Embryonic facial prominence (tissue), 1 donor: Measurements from ENCODE around the gene SACS.
"Not testable (repeated sequence)": the region's sequence is repeated elsewhere in the genome, so short reads cannot be mapped to it uniquely, and the experiment has no call there.

Source experiments
- DNase-seq: peaks from one replicate; pipeline ENCODE4 v3.0.0-alpha.2; 2016; ENCODE audit errors: extremely low spot score

Gene SACS

DNA sequence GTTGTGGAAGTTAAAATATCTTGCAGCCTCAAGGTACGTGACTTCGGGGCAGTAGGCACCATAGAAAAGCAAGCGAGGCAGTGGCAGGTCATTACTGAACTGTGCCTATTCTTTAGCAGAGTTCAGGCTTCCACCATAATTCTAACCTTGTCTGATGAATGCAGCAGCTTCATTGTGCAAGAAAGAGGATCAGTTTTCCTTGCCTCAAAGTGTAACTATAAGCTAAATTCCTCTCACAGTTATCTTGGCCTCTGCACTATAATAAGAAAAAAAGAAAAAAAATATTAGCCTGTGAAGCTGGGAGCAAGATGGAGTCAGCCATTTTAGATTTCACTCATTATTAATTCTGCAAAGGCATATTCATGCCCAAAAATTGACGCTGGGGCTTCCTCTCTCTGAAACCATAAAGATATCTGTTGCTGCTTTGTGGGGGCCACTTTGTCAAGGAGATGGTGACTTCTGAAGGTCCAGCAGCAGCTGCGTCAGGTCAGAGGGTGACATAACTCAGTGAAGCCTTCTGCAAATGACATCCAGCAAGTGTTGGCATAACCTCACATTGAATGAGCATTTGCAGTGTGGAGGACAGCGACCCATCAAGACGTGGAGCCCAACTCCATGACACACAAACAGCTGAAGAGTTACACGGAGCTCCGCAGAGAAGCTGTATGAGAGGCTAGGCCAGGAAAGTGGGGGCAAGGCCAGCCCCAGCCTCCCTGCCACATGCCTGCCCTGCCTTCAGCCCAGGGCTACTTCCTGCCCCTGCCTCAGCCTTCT lies 23.1 kb upstream of the SACS start:
- no peak for DNase-seq

DNA sequence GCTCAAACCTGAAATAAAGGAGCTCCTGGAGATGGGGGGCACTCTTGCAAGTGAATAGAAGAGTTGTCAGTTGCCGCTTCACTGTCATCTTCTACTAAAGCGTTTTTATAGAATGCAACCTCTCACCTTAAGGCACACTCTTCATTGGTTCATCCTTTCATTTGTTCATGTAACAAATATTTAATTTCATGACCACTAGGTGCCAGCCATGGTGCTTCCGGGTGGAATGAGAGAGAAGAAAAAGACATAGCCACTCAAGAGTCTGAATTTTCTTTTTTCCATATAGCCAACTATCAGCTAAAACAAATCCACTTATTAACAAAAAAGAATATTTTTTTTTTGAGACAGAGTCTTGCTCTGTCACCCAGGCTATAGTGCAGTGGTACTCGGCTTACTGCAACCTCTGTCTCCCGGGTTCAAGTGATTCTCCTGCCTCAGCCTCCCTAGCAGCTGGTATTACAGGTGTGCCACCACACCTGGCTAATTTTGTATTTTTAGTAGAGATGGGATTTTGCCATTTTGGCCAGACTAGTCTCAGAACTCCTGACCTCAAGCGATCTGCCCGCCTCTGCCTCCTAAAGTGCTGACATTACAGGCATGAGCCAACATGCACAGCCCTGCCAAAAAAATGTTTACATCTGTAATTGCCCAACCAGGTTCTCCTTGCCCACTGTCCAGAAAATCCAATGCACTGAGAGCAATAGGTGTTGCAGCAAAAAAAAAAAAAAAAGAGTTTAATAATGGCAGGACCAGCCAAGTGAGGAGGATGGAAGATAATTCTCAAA lies 22.1 kb upstream of the SACS start:
- no peak for DNase-seq

DNA sequence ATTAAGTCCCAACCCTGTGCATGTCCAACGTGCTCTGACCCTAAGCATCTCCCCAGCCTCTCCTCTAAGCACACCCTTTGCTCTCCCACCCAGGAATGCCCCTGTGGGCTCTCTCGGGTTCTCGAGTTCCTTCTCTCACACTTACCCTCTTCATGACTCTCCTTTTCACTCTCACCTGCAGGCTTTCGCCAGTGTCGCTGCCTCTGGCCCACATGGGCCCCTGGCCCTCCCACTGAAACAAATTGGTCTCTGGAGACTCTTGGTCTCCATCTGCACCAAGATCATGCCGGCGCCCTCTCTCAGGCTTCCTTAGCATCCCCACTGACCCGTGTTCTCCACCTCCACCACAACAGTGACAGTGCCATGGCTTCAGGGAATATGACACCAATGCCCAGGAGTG lies 19.6 kb upstream of the SACS start:
- DNase-seq, result no peak

DNA sequence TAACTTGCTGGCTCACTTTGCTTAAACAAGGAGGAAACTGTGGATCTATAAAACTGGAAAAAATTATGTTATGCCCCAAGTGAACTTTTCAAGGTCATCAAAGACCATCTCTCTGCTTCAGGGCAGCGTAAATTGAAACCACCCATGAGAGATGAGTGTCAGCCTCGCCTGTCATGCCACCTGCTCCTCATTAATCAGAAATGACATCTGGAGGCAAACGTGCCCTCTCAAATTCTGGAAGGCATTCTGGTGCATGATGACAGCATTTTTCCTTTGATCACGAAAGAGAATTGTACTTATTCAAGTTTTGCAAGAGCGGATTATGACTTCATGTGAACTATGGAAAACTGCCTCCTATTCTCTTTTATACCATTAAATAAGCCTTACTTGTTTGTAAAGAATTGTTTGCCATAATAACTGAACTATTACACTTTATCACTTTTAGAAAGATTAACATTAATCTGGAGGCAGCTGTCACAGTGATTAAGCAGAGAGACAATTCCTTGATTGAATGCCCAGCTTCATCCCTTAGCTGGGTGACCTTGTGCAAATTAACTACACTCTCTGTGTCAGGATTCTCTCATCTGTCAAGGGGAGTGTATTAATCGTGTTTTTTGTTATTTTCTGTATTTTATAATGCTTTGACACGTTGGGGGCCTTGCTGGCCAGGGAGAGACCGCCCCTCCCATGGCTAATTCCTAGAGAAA lies 17.0 kb upstream of the SACS start:
- no peak for DNase-seq

DNA sequence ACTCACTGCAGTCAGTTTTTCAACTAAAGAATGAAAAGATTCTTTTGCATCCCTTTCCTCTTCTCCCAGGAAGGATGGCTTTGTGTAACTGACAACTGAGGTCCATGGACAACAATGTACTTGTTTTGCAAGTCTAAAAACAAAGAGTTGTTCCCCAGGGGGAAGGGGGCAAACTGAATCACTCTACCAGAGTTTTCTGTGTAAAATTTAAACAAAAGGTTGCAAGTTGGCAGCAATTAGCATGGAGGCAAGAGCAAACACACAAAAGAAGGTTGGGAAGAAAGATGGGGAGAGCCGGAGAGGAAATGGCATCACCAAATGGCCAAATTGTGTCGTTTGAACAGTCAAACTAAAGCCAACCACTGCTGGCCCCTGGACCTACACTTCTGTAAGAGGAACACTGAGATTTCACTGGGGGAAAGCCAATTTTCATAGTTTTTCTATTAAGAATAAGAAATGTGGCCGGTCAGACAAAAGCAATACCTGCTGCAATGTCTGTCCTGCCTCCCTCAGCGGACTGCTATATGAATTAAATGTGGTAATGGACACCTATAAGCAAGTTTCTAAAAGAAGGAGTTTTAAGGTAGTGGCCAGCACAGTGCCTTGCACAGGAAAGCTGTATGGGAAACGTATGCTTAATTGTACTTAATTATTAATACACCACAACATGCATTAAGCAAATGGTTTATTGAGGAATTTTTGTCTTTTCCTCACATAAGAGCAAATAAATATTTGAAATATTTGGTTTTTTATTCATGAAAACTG lies 16.1 kb upstream of the SACS start:
- DNase-seq, result no peak

DNA sequence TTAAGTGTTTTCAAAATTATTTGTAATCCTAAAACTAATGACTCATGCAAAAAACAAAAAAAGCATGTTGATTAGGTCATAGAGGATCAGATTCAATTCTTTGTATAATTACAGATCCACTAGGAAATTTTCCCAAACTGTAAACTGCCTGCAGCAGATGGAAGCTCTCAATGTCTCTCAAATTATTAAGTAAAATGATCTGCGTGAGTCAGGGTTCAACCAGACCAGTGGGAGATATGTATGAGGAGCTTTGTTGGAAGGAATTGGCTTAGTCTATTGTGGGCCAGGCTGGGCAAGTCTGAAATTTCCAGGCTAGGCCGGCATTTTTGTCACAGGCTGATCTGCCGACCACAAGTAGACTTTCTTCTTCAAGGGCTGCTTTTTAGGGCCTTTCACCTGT lies 14.4 kb upstream of the SACS start:
- DNase-seq, result no peak

DNA sequence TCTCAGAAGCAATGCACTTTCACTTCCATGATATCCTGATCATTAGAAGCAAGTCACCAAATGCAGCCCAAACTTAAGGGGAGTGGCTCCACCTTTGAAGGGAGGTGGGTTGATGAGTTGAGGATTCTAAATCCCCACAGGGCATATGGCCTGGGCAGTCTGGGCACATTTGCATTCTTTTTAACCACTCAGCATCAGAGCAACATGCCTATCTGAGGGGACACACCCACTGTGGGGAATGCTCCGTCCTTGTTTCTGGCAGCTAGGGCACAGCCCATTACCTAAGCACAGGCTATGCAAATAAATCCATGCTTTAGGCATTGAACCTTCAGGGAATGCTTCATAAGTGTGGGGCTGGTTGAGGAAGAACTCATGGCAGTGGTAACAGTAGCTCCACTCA lies 12.3 kb upstream of the SACS start:
- no peak for DNase-seq

DNA sequence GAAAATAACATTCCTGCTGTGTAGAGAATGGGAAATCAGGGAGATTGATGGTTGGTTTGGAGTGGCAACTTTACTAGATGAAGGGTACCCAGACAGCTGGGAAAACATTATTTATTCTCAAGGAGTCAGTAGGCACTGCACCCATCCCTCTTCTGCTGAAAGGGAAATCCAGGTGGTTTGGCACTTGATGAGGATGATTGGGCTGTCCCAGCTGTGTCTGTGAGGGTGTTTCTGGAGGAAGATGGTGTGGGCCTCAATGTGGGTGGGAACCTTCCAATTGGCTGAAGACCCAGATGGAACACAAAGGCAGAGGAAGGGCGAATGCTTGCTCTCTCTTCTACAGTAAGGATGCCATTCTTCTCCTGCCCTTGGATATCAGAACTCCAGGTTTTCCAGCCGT lies 10.4 kb upstream of the SACS start:
- no peak for DNase-seq

DNA sequence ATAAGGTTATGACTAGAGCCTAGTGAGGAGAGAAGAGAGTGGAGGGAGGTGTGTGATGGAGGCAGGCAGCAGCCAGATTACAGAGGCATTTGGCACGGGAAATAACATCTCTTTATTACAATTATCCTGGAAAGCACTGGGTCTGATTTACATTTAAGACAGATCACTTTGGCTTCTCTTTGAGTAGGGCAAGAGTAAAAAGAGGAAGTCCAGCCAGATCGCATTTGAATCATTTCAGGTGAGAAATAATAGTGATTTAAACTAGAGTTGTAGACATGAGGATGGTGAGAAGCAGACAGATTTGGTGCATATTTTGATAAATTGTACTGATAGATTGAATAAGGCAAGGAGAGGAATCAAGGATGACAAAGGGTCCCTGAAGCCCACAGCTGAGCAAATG lies 9.6 kb upstream of the SACS start:
- no peak for DNase-seq

DNA sequence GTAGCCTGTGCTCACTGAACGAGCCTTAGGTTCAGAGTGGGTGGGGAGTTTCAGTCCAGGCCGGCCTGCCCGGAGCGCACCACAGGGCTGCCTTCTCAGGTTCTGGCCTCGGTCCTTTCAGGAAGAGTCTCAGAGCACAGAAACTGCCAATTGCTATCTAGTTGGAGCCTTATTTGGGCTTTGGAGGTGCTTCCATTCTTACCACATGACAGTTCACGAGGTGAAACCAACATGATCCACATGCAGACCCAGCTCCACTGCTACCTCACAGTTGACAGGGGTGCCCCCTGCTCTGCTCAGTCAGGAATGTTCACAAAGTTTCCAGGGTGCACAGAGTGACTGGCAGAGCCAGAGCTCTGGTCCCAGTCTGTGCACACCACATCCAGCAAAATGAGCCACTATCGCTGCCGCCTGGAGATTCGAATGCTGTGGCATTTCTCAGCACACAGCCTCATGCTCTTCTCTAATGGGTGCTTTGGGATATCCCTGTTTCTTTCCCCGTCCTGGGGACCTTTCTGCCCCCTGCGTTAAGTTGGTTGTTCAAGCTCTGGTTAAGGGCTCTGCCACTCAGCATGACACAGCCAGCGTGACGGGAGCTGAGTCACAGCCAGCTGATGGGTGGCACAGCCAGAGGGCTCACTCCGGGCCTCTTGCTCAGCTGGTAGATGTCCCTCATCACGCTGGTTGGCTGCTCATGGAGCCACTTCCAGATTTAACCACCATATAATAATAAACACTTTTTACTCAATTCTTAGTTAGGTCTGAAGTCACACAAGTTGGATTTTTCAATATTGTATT lies 7.5 kb upstream of the SACS start:
- no peak for DNase-seq

DNA sequence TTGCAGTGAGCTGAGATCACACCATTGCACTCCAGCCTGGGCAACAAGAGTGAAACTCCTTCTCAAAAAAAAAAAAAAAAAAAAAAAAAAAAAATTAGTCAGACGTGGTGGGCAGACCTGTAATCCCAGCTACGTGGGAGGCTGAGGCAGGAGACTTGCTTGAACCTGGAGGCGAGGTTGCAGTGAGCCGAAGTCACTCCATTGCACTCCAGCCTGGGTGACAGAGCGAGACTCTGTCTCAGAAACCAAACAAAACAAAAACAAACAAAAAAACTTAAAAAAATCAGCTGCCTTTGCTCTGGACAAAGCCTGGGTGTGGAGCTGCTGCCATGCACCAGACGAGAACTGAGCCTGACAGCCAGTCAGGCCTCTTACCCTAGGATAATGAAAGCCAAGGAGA lies 6.8 kb upstream of the SACS start:
- DNase-seq, result not testable (repeated sequence)

DNA sequence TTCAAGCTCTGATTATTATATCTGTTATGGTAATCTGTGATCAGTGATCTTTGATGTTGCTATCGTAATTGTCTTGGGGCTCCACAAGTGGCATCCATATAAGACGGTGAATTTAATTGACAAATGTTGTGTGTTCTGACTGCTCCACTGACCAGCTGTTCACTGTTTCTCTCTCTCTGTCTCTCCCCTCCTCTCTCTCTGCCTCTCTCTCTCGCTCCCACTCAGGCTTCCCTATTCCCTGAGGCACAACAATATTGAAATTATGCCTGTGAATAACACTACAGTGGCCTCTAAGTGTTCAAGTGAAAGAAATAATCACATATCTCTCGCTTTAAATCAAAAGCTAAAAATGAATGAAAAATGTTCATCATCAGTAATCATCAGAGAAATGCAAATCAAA lies 4.4 kb upstream of the SACS start:
- no peak for DNase-seq

DNA sequence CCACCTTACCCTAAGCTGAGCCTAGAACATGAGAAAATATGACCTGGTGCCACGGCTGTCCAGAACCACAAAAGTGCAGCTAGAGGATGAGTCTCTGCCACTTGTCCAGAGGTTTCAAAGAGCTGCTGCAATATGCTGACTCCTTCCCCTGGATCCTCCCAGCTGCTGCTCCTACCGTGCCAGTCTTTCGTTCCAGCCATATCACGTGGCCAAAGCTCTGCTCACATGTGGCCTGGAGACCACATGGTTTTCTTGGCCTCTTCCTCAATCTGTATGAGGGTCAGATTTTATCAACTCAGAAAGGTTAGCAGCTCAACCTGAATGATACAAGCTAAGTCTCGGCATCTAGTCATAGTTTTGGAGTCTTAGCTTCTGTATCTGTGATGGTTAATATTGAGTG lies 3.2 kb upstream of the SACS start:
- no peak for DNase-seq

DNA sequence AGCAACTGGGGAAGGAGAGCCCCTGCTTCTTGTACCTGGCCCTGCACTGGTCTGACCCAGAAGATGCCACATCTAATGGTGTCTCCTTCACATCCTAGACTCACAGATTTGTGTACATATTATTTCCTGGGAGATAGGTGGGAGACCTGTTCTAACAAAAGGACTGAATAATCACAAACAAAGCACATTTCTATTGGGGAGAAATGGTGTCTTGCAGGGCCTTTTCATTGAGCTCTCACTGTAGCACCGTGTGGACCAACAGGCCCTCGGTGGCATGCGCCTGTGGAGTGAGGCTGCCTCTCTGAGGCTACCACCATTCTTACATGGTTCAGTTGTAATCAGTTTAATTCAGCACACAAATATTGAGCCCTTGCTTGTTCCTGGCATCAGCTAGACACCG lies 989 bp upstream of the SACS start:
- DNase-seq, result no peak

DNA sequence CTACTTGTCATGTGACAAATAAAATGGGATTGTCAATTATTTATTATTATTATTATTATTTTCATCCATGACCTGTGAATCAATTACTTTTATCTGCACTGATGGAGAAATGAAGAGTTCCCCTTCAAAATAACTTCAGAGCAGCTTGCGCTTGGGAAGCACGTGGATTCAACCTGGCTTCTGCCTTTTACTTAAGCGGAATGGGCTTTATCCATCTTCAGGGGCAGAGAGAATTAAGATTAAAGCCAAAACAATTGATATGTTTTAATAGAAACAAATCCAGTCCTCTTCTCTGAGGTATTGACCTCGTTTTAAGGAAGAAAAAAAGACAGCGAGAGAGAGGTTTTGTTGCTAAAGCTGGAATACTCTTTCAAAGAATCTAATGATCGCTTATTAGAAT lies 876 bp downstream of the SACS start:
- DNase-seq, result no peak

DNA sequence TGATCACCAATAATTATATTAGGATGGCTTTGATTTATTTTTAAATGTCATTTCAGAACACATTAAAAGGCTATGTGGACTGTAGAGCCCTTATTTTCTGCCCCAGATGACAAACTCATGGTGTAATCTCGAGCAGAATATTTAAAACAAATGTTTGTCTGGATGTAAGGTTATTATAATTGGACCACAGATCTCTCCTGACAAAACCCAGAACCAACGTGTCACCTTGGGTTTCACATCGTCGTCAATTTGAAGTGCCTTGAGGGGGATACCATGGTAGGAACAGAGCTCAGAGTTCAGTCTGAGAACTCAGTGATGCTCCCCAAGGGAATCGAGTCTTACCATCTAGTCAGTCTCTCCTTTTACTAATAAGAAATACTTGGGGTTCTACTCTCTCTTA lies 2.8 kb downstream of the SACS start:
- DNase-seq, result no peak

DNA sequence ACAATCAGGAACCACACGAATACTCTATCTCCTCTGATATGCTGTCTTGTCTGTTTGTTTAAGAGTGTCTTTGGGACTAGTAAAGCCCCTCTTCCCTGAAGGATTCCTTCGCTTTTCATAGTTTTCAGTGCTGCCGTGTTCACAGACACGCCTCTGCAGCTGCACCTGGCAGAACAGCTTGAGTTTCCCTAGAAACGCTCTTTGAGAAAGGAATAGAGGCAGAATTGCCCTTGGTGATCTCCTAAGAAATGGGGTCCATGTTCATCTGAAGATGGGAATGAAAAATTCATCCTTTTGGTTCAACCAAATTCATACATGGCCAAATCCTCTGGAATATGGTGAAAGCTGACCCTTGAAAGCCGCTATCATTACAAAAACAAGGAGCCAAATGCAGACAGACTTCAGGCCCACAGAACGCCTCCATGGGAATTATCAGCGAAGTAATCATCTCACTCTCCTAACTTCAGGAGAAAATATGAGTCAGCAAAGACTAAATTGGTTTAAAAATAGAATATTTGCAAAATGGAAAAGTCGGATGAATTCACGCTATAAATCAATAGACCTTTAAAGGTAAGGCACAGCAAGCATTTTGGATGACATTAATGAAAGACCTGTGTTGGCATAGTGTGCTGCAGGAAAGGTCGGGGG lies 5.5 kb downstream of the SACS start:
- DNase-seq, result no peak

DNA sequence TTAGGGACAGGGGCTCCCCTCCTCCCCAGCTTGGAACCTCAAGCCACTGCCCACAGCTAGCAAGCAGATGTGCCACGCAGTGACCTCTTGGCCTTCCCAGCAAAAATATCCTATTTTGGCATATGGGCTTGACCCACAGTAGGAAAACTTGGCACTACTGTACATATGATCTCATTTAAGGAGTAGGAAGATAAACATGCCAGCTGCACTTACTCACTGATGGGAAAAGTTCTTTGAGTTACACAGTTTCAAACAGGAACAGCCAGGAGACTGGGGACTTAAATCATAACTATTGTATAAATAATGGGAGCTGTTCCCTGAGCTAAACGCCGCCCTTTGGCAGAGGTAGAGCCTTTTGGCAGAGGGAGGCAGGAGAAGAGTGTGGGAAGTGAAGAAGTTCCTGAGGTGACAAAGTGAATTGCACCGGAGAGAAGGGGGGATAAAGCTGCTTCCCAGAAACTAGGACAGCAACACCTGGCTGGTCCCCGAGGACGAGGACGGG lies 6.1 kb downstream of the SACS start:
- DNase-seq, result no peak

DNA sequence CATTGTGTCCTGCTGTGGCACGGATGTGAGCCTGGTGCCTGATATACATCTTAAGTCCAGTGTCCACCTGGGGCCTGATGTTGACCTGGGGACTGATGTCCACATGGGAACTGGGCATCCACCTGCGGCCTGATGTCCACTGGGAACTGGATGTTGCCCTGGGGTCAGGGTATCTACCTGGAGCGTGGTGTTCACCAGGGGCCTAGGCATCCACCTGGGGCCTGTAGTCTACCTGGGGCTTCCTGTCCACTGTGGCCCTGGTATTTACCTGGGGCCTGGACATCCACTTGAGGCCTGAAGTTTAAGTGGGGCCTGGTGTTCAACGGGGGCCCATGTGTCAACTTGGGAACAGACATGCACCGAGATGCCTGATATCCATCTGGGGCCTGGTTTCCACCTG lies 11.9 kb downstream of the SACS start:
- DNase-seq, result no peak
